Measurements from ENCODE around the gene FAM53B. TPM values are rescaled to one million over a fixed set of nuclear protein-coding genes. Genes with fewer than 3 reads are reported as not detected.
A peak's percentile ranks its signal among the peaks of the same experiment; 100 is the strongest.

FAM53B gene
- total RNA-seq, 2 experiments from 2014 or later: 15.1 to 18.0 TPM

DNA sequence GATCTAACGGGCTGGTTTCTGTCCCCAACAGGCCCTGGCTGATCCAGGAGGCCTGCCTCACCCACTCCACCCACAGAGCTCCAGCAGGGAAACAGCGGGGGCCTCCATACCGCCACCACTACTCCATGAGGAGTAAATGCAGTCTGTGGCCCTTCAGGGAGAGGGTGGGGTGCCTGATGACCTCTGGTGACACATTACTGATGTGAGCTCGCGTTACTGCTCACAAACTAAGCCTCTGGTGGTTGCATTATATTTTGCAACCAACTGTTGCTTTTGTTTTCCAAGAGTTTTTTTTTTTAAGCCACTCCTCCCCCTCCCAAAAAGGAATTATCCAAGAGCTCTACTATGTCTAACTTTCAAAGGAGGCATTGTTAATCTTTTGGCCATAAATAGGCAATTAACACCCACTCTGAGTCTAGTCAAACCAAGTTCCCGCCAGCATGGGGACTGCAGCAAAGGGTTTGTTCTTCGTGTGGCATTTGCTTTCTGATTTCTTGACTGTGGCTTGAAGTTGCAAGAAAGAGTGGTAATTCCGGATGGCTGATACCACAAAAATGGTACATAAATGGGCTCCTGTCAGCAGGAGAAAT is 72.6 kb downstream of the FAM53B start:
- H3K27me3 Mint-ChIP-seq: no peaks in the 10 kb centered on the region
- peak; percentile 49 for DNase-seq
- intact Hi-C loops (cut with micrococcal nuclease): no loop called here
- TF ChIP-seq, protein P1, sequence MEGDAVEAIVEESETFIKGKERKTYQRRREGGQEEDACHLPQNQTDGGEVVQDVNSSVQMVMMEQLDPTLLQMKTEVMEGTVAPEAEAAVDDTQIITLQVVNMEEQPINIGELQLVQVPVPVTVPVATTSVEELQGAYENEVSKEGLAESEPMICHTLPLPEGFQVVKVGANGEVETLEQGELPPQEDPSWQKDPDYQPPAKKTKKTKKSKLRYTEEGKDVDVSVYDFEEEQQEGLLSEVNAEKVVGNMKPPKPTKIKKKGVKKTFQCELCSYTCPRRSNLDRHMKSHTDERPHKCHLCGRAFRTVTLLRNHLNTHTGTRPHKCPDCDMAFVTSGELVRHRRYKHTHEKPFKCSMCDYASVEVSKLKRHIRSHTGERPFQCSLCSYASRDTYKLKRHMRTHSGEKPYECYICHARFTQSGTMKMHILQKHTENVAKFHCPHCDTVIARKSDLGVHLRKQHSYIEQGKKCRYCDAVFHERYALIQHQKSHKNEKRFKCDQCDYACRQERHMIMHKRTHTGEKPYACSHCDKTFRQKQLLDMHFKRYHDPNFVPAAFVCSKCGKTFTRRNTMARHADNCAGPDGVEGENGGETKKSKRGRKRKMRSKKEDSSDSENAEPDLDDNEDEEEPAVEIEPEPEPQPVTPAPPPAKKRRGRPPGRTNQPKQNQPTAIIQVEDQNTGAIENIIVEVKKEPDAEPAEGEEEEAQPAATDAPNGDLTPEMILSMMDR (IDR thresholded peaks at IDR 0.05): peak; percentile 45
- no peaks in the 10 kb centered on the region for H3K9me3 Mint-ChIP-seq
- peak overlapping the region; percentile 59 for H3K27ac Mint-ChIP-seq
- no peak overlapping the region for H3K4me3 Mint-ChIP-seq
- CTCF ChIA-PET: interaction anchor here (0.6 to 5.2 kb wide), 17 partner anchors 13 to 141 kb away, joined by 3 to 32 read pairs (median 4); no protein-coding TSS in a partner anchor
- POLR2A ChIA-PET: interaction anchor here (0.8 to 3.7 kb wide), 7 partner anchors 17 to 62 kb away, joined by 3 to 14 read pairs (median 3); no protein-coding TSS in a partner anchor
- ATAC-seq: peak; percentile 65
- peaks cover 61% of the 10 kb centered on the region for H3K4me1 Mint-ChIP-seq (ENCODE audit: low read depth)
- peaks cover 7% of the 10 kb centered on the region for H3K36me3 Mint-ChIP-seq (ENCODE audit: low read depth)

DNA sequence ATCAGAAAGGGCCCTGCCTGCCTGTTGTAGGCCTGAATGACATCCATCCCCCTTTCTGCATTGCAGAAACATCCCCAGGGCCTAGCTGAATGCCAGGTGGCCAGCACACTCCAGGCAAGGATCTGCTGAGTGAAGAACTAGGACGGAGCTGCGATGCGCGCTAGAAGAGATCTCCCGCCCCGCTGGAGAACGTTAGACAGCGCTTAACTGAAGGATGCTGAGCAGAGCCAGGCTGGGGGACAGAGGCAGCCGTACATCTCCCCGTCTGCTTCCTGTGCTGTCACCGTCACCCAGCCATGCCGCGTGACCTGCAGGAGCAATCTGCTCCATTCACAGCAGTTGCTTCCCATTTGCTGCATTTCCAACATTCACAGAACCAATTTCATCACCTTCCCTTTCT is 73.3 kb downstream of the FAM53B start:
- Mint-ChIP-seq H3K4me1 (ENCODE audit: low read depth) (peaks cover 54% of the 10 kb centered on the region), H3K4me3 (no peak overlapping the region), H3K9me3 (no peaks in the 10 kb centered on the region), H3K27ac (peak overlapping the region; percentile 55), H3K36me3 (ENCODE audit: low read depth) (peaks cover 5% of the 10 kb centered on the region), H3K27me3 (no peaks in the 10 kb centered on the region)
- CTCF ChIA-PET: interaction anchor here (0.6 to 5.2 kb wide), 15 partner anchors 14 to 140 kb away, joined by 3 to 32 read pairs (median 4); no protein-coding TSS in a partner anchor
- TF ChIP-seq, protein P1 (IDR thresholded peaks at IDR 0.05): no peak
- POLR2A ChIA-PET: interaction anchor here (0.8 to 3.7 kb wide), 7 partner anchors 18 to 72 kb away, joined by 3 to 14 read pairs (median 4); no protein-coding TSS in a partner anchor
- peak; percentile 63 for ATAC-seq
- intact Hi-C loops (cut with micrococcal nuclease): no loop called here
- peak; percentile 39 for DNase-seq

DNA sequence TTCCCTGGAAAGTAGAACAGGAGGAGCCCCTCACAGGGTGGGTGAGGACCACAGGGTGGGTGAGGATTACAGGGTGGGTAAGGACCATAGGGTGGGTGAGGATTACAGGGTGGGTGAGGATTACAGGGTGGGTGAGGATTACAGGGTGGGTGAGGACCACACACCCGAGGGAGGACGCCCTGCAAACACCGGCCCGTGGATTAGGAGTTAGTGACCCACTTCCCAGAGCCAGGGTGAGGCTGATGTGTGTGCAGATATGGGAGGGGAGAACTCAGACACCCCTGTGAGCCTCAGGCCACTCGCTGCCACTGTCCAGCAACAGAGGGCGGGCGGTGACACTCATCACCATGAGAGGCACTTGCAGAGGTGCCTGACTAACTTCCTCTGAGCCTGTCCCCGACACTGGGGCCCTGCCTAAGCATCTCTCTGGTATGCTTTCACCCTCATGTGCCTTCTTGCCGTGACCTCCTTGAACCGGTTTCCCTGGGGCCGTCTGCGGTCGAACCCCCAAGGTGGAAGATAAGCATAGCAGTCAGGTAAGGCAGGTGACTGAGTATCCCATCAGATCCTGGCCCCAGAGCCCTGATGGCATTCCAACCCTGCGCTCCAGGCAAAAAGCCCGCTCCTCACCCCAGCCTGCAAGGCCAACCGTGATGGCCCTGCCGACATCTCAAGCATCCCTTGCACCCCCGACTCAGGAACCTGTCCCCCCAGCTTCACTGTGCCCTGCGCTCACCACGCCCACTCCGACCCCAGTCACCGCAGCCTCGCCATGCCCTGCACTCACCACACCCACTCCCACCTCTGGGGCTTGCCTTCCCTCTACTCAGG is 74.1 kb downstream of the FAM53B start:
- Mint-ChIP-seq H3K36me3 (ENCODE audit: low read depth) (peaks cover 5% of the 10 kb centered on the region), H3K4me1 (ENCODE audit: low read depth) (peaks cover 54% of the 10 kb centered on the region), H3K4me3 (no peak overlapping the region), H3K9me3 (no peaks in the 10 kb centered on the region), H3K27ac (peak overlapping the region; percentile 55), H3K27me3 (no peaks in the 10 kb centered on the region)
- intact Hi-C loops (cut with micrococcal nuclease): no loop called here
- CTCF ChIA-PET: interaction anchor here (1.6 to 1.9 kb wide), 4 partner anchors 19 to 140 kb away, joined by 4 to 18 read pairs (median 8); no protein-coding TSS in a partner anchor
- ATAC-seq: no peak
- no peak for DNase-seq
- POLR2A ChIA-PET: interaction anchor here (1.0 to 3.7 kb wide), 4 partner anchors 19 to 73 kb away, joined by 3 to 14 read pairs (median 6); no protein-coding TSS in a partner anchor
- TF ChIP-seq, protein P1 (IDR thresholded peaks at IDR 0.05): no peak

DNA sequence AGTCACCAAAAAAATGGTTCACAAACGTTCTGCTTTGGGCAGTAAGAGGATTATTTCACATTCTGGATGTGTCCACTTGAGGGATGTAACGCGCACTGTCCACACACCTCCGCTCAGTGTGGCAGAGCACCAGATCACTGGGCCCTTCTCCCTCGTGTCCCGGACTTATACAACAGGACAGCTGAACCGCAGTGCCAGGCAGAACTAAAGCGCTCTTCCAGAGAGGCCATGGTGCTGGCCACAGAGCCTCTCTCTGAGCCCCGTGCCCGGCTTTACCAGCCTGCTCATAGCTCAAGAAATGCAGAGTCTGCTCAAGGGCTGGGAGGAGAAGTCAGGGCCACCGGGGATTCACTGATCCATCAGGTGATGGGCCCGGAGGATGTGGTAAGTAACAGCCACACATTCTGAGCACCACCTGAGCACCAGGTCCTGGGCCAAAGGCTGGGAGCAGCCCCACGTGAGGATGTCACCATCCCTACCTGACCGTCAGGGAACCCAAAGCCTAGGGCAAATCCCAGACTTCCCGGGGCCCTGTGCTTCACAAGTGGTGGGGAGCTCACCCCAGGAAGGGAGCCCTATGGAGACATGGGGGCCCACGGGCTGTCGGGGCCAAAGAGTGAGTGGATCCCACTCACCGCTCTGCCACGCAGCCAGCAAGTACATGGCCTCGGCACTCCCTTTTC is 74.9 kb downstream of the FAM53B start:
- CTCF ChIA-PET: no interaction called here
- Mint-ChIP-seq H3K9me3 (no peaks in the 10 kb centered on the region), H3K4me3 (no peak overlapping the region), H3K27ac (no peak overlapping the region), H3K27me3 (no peaks in the 10 kb centered on the region), H3K36me3 (ENCODE audit: low read depth) (peaks cover 3% of the 10 kb centered on the region), H3K4me1 (ENCODE audit: low read depth) (peaks cover 51% of the 10 kb centered on the region)
- intact Hi-C loops (cut with micrococcal nuclease): no loop called here
- DNase-seq (no peak), ATAC-seq (no peak)
- TF ChIP-seq, protein P1 (IDR thresholded peaks at IDR 0.05): no peak
- POLR2A ChIA-PET: interaction anchor here (1.0 kb wide), 1 partner anchor 19 kb away, joined by 3 read pairs; no protein-coding TSS in a partner anchor
